ENCODE data around the gene FAM170B.

The FAM170B gene

GRCh38 chr10:49167425-49168170 is 33.8 kb upstream of the FAM170B start (continued):
- TF ChIP-seq INSM2 (tag by site-specific recombination; IDR thresholded peaks at IDR 0.05) (no peak), ZNF202 (tag by site-specific recombination; IDR thresholded peaks at IDR 0.05; ENCODE audit: borderline replicate concordance) (no peak), ZNF626 (tag by site-specific recombination; IDR thresholded peaks at IDR 0.05) (no peak), ZNF366 (tag by site-specific recombination; conservative IDR thresholded peaks at IDR 0.05) (no peak), ZNF561 (tag by site-specific recombination; IDR thresholded peaks at IDR 0.05; ENCODE audit: borderline replicate concordance) (no peak), GLIS2 (tag by site-specific recombination; IDR thresholded peaks at IDR 0.05) (no peak), ZFHX2 (tag by site-specific recombination; conservative IDR thresholded peaks at IDR 0.05) (no peak), ZFP37 (tag by site-specific recombination; IDR thresholded peaks at IDR 0.05) (no peak)
- TF ChIP-seq, protein P1, sequence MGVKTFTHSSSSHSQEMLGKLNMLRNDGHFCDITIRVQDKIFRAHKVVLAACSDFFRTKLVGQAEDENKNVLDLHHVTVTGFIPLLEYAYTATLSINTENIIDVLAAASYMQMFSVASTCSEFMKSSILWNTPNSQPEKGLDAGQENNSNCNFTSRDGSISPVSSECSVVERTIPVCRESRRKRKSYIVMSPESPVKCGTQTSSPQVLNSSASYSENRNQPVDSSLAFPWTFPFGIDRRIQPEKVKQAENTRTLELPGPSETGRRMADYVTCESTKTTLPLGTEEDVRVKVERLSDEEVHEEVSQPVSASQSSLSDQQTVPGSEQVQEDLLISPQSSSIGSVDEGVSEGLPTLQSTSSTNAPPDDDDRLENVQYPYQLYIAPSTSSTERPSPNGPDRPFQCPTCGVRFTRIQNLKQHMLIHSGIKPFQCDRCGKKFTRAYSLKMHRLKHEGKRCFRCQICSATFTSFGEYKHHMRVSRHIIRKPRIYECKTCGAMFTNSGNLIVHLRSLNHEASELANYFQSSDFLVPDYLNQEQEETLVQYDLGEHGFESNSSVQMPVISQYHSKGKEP (tag by site-specific recombination; IDR thresholded peaks at IDR 0.05): no peak
- TF ChIP-seq, protein P2, sequence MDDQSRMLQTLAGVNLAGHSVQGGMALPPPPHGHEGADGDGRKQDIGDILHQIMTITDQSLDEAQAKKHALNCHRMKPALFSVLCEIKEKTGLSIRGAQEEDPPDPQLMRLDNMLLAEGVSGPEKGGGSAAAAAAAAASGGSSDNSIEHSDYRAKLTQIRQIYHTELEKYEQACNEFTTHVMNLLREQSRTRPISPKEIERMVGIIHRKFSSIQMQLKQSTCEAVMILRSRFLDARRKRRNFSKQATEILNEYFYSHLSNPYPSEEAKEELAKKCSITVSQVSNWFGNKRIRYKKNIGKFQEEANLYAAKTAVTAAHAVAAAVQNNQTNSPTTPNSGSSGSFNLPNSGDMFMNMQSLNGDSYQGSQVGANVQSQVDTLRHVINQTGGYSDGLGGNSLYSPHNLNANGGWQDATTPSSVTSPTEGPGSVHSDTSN (CRISPR knock-in tag; IDR thresholded peaks at IDR 0.05): no peak

- Histone ChIP-seq H3K27ac (ENCODE audit: extremely low read depth, low read depth, low read length) (no peak overlapping the region), H3K4me3 (ENCODE audit: low read depth, low read length) (no peak overlapping the region), H3K9me3 (ENCODE audit: control insufficient read depth, insufficient read depth, low read depth, low read length) (no peaks in the 10 kb centered on the region), H3K4me1 (ENCODE audit: control insufficient read depth, insufficient read depth, low read length) (no peaks in the 10 kb centered on the region), H3K36me3 (ENCODE audit: control insufficient read depth in 2 of 2, insufficient read depth in 1 of 2, low read length in 2 of 2) (no peaks in the 10 kb centered on the region)
- CTCF ChIA-PET: interaction anchor here (0.6 kb wide), 1 partner anchor 509 kb away, joined by 3 read pairs; no protein-coding TSS in a partner anchor
- POLR2A ChIA-PET: no interaction called here
- TF ChIP-seq SP2 (tag by site-specific recombination; IDR thresholded peaks at IDR 0.05) (no peak), ZNF266 (tag by site-specific recombination; IDR thresholded peaks at IDR 0.05; ENCODE audit: low read depth) (no peak), ZNF555 (tag by site-specific recombination; conservative IDR thresholded peaks at IDR 0.05) (no peak), ZNF416 (tag by site-specific recombination; IDR thresholded peaks at IDR 0.05) (no peak), SP7 (tag by site-specific recombination; IDR thresholded peaks at IDR 0.05) (no peak), ZNF341 (tag by site-specific recombination; IDR thresholded peaks at IDR 0.05; ENCODE audit: low read depth) (no peak), MZF1 (tag by site-specific recombination; IDR thresholded peaks at IDR 0.05; ENCODE audit: borderline replicate concordance) (no peak), ZNF2 (tag by site-specific recombination; IDR thresholded peaks at IDR 0.05) (no peak), ZNF48 (tag by site-specific recombination; IDR thresholded peaks at IDR 0.05) (no peak), ZEB2 (tag by site-specific recombination; IDR thresholded peaks at IDR 0.05) (no peak), ZNF549 (tag by site-specific recombination; IDR thresholded peaks at IDR 0.05) (no peak), ZNF292 (tag by site-specific recombination; IDR thresholded peaks at IDR 0.05; ENCODE audit: borderline replicate concordance, low read depth) (no peak)
- TF ChIP-seq, protein P3, sequence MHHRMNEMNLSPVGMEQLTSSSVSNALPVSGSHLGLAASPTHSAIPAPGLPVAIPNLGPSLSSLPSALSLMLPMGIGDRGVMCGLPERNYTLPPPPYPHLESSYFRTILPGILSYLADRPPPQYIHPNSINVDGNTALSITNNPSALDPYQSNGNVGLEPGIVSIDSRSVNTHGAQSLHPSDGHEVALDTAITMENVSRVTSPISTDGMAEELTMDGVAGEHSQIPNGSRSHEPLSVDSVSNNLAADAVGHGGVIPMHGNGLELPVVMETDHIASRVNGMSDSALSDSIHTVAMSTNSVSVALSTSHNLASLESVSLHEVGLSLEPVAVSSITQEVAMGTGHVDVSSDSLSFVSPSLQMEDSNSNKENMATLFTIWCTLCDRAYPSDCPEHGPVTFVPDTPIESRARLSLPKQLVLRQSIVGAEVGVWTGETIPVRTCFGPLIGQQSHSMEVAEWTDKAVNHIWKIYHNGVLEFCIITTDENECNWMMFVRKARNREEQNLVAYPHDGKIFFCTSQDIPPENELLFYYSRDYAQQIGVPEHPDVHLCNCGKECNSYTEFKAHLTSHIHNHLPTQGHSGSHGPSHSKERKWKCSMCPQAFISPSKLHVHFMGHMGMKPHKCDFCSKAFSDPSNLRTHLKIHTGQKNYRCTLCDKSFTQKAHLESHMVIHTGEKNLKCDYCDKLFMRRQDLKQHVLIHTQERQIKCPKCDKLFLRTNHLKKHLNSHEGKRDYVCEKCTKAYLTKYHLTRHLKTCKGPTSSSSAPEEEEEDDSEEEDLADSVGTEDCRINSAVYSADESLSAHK (tag by site-specific recombination; IDR thresholded peaks at IDR 0.05): no peak
- TF ChIP-seq, protein P2 (CRISPR knock-in tag; IDR thresholded peaks at IDR 0.05): no peak
Observed at GRCh38 chr10:49166484-49167400, 32.9 kb upstream of the FAM170B start.
